HG03066 (cell line): Measurements from ENCODE around the gene TBC1D9.

Source experiments
- ATAC-seq: cut with Tn5 transposase; IDR thresholded peaks from one replicate; pipeline ENCODE4 v1.9.1; 2021; ENCODE audit warnings: low read depth; ENCODE audit not compliant: unreplicated experiment

Gene TBC1D9

GRCh38 chr4:140630246-140630645 is 125.9 kb downstream of the TBC1D9 start:
- ATAC-seq, result no peak

- ATAC-seq, result no peak
Observed at GRCh38 chr4:140628016-140628415, 128.2 kb downstream of the TBC1D9 start.

GRCh38 chr4:140626661-140627376 is 129.4 kb downstream of the TBC1D9 start:
- no peak for ATAC-seq

- ATAC-seq, result no peak
Observed at GRCh38 chr4:140622333-140622958, 133.7 kb downstream of the TBC1D9 start.

- no peak for ATAC-seq
Observed at GRCh38 chr4:140621161-140621560, 135.0 kb downstream of the TBC1D9 start.

- no peak for ATAC-seq
Observed at GRCh38 chr4:140617499-140618248, 138.5 kb downstream of the TBC1D9 start.

- no peak for ATAC-seq
Observed at GRCh38 chr4:140615451-140615850, 140.7 kb downstream of the TBC1D9 start.

GRCh38 chr4:140612357-140612756 is 143.8 kb downstream of the TBC1D9 start:
- no peak for ATAC-seq

GRCh38 chr4:140611854-140612253 is 144.3 kb downstream of the TBC1D9 start:
- no peak for ATAC-seq

GRCh38 chr4:140609548-140610425 is 146.4 kb downstream of the TBC1D9 start:
- peak; percentile 74 for ATAC-seq

GRCh38 chr4:140607852-140608251 is 148.3 kb downstream of the TBC1D9 start:
- ATAC-seq, result no peak

GRCh38 chr4:140604544-140604943 is 151.6 kb downstream of the TBC1D9 start:
- no peak for ATAC-seq

- ATAC-seq, result no peak
Observed at GRCh38 chr4:140603286-140603685, 152.9 kb downstream of the TBC1D9 start.

GRCh38 chr4:140602714-140603113 is 153.5 kb downstream of the TBC1D9 start:
- no peak for ATAC-seq

GRCh38 chr4:140600408-140600807 is 155.8 kb downstream of the TBC1D9 start:
- no peak for ATAC-seq

GRCh38 chr4:140595065-140595464 is 161.1 kb downstream of the TBC1D9 start:
- no peak for ATAC-seq

GRCh38 chr4:140584439-140584838 is 171.7 kb downstream of the TBC1D9 start:
- ATAC-seq, result no peak

GRCh38 chr4:140581078-140581477 is 175.1 kb downstream of the TBC1D9 start:
- no peak for ATAC-seq

GRCh38 chr4:140579278-140579677 is 176.9 kb downstream of the TBC1D9 start:
- no peak for ATAC-seq

GRCh38 chr4:140575489-140575888 is 180.7 kb downstream of the TBC1D9 start:
- ATAC-seq, result no peak

GRCh38 chr4:140571620-140572019 is 184.6 kb downstream of the TBC1D9 start:
- ATAC-seq, result no peak
